Measurements from ENCODE around the gene PRSS53.
"Not testable (repeated sequence)": the region's sequence is repeated elsewhere in the genome, so short reads cannot be mapped to it uniquely, and the experiment has no call there.

PRSS53 gene

GRCh38 chr16:31117384-31118222 is 28.9 kb upstream of the PRSS53 start, which contains the start of gene KAT8:
TSS of gene KAT8 (plus strand) at chr16:31117664. CDS start at chr16:31117682, 18 bp downstream.
- DNase-seq (ENCODE audit: low spot score): peak; percentile 98

GRCh38 chr16:31114468-31114867 is 25.7 kb upstream of the PRSS53 start:
- DNase-seq (ENCODE audit: low spot score): no peak

- DNase-seq (ENCODE audit: low spot score): no peak
These were observed 24.7 kb upstream of the PRSS53 start for GRCh38 chr16:31113121-31114120.

GRCh38 chr16:31112711-31113110 is 24.0 kb upstream of the PRSS53 start:
- no peak for DNase-seq (ENCODE audit: low spot score)

DNA sequence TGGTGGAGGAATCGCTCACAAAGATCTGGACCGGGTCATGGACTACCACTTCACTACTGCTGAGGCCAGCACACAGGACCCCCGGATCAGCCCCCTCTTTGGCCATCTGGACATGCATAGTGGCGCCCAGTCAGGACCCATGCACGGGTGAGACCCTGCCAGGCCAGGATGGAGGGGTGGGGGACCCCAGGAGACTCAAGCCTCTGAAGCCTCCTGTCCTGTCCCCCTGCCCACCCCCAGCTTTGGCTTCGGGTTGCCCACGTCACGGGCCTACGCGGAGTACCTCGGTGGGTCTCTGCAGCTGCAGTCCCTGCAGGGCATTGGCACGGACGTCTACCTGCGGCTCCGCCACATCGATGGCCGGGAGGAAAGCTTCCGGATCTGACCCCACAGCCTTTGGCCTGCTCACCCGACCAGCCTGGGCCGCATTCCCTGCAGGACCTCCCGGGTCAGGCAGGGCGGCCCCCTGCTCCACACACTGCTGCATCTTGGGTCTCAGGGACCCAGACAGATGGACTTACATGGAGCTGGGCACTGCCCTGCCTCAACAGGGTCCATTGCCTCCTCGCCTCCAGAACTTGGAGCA is 23.2 kb upstream of the PRSS53 start:
- no peak for DNase-seq (ENCODE audit: low spot score)

DNA sequence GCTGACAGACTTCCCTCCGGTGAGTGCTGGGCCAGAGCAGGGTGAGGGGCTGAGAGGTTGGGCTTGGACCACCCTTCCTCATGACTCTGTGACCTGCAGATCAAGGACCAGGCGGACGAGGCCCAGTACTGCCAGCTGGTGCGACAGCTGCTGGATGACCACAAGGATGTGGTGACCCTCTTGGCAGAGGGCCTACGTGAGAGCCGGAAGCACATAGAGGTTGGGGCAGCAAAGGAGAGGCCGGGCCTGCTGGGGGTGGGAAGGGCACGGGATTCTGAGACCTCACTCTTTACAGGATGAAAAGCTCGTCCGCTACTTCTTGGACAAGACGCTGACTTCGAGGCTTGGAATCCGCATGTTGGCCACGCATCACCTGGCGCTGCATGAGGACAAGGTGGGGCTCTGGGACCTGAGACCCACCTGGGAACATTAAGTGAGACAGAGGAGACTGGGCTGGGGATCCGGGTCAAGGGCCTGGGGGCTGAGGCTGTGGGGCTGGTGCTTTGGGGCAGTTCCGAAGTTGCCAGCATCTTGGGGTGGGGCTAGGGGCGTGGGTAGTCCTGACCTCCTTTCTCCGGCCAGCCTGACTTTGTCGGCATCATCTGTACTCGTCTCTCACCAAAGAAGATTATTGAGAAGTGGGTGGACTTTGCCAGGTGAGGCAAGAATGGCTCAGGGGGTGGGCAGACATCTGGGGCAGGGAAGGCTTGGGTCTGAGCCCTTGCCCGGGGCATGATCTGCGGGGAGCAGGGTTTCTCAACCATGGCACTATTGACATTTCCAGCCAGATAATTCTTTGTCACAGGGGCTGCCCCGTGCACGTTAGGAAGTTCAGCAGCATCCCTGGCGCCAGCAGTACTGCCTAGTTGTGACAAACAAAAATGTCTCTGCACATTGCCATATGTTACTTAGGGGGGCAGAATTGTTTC is 21.6 kb upstream of the PRSS53 start:
- DNase-seq (ENCODE audit: low spot score): no peak

DNA sequence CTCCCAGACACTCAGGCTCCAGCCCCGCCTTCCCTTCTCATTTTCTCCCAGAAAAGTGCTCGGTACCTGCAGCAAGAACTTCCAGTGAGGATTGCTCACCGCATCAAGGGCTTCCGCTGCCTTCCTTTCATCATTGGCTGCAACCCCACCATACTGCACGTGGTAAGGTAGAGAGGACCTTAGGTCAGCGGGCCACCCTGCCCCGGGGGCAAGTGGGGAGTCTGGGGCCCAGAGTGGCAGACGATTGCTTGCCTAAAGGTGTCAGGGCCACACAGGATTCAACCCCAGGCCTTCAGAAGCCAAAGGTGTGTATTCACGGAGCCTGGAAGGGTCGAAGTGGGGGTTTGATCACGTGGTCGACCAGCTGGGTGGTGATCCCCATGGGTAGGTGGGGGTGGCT is 20.9 kb upstream of the PRSS53 start:
- DNase-seq (ENCODE audit: low spot score): no peak

DNA sequence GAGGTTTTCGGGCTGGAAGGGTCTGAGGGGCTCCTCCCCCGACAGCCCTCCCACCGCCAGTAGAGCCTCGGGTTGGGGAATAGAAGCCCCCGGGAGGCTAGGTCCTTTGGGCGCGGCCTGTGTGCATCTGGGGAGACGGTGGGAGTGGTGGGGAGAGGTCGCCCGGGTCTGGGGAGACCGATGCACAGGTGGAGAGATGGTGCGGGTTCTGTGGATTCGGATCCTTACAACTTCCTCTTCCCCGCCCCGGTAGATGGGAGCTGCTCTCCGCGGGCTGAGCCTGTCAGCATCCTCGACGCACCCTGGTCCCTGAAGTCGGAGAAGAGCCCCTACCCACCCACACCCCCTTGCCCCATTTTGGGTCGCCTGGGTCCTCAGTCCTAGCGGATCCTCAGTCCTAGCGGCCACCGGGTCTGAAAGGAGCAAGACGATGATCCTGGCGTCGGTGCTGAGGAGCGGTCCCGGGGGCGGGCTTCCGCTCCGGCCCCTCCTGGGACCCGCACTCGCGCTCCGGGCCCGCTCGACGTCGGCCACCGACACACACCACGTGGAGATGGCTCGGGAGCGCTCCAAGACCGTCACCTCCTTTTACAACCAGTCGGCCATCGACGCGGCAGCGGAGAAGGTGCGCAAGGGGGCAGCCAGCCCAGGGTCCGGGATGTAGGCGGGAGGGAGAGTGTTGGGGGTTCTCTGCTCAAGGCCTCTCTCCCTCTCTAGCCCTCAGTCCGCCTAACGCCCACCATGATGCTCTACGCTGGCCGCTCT is 20.2 kb upstream of the PRSS53 start:
- DNase-seq (ENCODE audit: low spot score): no peak

DNA sequence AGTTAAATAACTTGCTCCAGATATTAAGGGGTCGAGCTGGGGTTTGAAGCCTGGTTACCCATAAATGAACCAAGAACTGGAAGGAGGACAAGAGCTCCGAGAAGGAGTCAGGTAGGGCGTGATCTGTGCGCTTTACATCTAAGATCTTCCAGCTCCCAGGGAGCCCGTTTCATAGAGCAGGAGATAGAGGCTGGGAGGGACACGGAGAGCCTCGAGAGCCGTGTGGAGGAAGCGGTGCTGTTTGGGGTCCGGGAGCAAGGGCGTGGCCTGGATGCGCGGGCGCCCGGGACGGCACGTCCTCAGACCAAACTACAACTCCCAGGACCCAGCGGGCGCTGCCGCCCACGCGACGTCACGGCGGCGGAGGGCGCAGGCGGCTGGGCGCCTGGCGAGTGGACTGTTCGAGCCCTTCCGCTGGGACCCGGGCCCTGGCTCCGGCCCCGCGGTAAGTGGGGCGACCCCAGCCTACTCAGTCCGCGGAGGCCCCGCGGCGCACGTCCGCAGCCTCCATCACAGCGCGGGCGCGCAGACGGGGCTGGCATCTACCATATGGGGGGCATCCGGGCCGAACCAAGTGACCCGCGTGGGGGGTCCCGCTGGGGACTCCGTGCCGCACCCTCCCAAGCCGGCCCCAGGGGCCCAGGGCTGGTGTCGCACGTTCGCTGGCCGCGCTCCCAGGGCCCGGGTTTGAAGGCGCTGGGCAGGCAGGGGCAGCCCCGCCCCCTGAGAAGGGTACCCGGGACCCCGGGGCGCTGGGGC is 19.5 kb upstream of the PRSS53 start, which contains the start of gene BCKDK:
Gene BCKDK, plus strand, starts transcription at position 352 of the 759 bp plus-strand sequence. CDS start 838 bp downstream, outside the sequence.
- DNase-seq (ENCODE audit: low spot score): peak; percentile 83

- no peak for DNase-seq (ENCODE audit: low spot score)
These were observed 18.7 kb upstream of the PRSS53 start for GRCh38 chr16:31107465-31107867.

GRCh38 chr16:31106509-31107464 is 18.0 kb upstream of the PRSS53 start:
- DNase-seq (ENCODE audit: low spot score): no peak

DNA sequence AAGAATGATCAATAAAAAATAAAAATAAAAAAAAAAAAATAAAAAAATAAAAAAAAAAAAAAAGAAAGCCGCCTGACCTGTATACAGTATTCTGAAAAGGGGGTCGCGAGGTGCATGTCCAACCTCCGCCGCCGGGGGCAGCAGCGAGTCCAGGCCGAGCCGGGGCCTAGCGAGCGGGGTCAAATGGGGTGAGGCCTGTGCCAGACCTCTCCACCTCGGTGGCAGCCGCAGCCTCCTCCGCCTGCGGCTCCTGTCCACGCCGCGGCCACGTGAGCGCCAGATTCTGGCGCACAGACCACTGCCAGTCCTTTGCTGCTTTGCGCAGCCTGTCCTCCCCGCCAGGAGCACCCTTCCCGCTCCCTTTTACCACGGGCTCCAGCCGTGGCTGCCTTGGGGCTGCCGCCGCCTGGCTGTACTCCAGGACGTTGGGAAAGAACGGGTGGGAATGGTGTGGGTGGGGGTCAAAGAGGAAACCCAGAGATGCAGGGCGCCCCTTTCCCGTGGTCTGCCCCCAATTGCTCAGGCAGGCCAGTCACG is 17.0 kb upstream of the PRSS53 start:
- peak; percentile 90 for DNase-seq (ENCODE audit: low spot score)

DNA sequence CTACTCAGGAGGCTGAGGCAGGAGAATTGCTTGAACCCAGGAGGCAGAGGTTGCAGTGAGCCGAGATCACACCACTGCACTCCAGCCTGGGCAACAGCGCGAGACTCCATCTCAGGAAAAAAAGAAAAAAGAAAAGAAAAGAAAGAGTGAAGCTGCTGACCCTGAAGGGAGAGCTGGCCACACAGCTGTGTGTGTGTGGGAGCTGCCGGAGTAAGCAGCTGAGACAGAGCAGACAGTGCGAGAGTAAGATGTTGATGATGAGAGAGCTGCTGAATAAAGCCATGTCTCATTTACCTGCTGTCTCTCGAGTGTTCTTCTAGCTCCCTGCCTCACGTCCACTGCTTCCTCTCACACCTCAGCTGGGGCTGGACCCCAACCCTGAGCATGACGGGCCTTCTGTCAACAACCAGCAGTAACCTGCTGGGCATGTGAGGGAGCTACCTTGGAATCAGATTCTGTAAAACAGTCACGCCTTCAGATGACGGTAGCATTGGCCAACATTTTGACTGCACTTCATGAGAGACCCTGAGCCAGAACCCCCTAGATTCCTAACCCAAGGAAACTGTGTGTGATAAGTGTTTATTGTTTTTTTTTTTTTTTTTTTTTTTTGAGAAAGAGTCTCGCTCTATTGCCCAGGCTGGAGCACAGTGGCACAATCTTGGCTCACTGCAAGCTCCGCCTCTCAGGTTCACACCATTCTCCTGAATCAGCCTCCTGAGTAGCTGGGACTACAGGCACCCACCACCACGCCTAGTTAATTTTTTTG is 12.3 kb upstream of the PRSS53 start:
- DNase-seq (ENCODE audit: low spot score): not testable (repeated sequence)

- no peak for DNase-seq (ENCODE audit: low spot score)
These were observed 11.3 kb upstream of the PRSS53 start for GRCh38 chr16:31099860-31100638.

- DNase-seq (ENCODE audit: low spot score): peak; percentile 96
These were observed 5.8 kb upstream of the PRSS53 start, which contains the start of gene VKORC1 for GRCh38 chr16:31094424-31095120. TSS of gene VKORC1 (minus strand) at chr16:31094797. CDS start at chr16:31094729, 68 bp downstream.

DNA sequence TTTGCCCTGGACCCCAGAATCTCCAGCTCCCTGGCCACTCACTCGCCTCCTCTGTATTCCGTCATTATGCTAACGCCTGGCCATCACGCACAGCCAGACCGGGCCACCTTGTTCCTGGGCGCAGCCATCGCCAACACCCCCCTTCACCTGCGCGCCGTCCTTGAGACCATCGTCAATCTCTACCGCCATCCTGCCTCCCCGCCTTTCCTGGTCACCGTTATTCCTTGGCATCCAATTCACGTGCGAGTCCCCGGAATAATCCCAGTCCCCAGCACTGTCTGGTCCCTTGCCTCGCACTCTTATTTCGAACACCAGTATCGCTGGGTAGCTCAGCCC is 5.3 kb upstream of the PRSS53 start:
- DNase-seq (ENCODE audit: low spot score): peak; percentile 59

Measured in ecto neural progenitor cell (in vitro differentiated cells).